Subcutaneous abdominal adipose tissue (tissue), 5 donors: ENCODE measurements around the gene CPVL.

Experiments used
- H3K27ac ChIP-seq: one replicate; pipeline ENCODE4 v1.7.0; 2013; ENCODE audit warnings: low read depth, mild to moderate bottlenecking, inconsistent platforms, low read length, moderate library complexity
- H3K27me3 ChIP-seq, 5 donors: one replicate each; pipeline ENCODE4 v1.7.0; 2013; ENCODE audit warnings: low read length in 5 of 5, inconsistent platforms in 1 of 5; ENCODE audit not compliant: control insufficient read depth in 5 of 5, insufficient read depth in 4 of 5
- H3K36me3 ChIP-seq, 5 donors: one replicate each; pipeline ENCODE4 v1.7.0; 2013; ENCODE audit warnings: low read length in 5 of 5; ENCODE audit not compliant: control insufficient read depth in 5 of 5, insufficient read depth in 5 of 5
- H3K4me1 ChIP-seq, 5 donors: one replicate each; pipeline ENCODE4 v1.7.0; 2013; ENCODE audit warnings: low read length in 5 of 5, mild to moderate bottlenecking in 3 of 5, moderate library complexity in 1 of 5; ENCODE audit not compliant: control insufficient read depth in 5 of 5, insufficient read depth in 5 of 5
- H3K4me3 ChIP-seq, 5 donors: one replicate each; pipeline ENCODE4 v1.7.0; 2013; ENCODE audit warnings: low read length in 5 of 5, low read depth in 1 of 5
- H3K9ac ChIP-seq, 5 donors: one replicate each; pipeline ENCODE4 v1.7.0; 2013; ENCODE audit warnings: low read length in 5 of 5, mild to moderate bottlenecking in 4 of 5, moderate library complexity in 3 of 5
- H3K9me3 ChIP-seq, 5 donors: one replicate each; pipeline ENCODE4 v1.7.0; 2013; ENCODE audit warnings: low read length in 5 of 5; ENCODE audit not compliant: control insufficient read depth in 5 of 5
- donor health status: healthy.
- donor health status: healthy.
- donor health status: healthy.
- donor health status: healthy.
- donor health status: healthy.

Gene CPVL

DNA sequence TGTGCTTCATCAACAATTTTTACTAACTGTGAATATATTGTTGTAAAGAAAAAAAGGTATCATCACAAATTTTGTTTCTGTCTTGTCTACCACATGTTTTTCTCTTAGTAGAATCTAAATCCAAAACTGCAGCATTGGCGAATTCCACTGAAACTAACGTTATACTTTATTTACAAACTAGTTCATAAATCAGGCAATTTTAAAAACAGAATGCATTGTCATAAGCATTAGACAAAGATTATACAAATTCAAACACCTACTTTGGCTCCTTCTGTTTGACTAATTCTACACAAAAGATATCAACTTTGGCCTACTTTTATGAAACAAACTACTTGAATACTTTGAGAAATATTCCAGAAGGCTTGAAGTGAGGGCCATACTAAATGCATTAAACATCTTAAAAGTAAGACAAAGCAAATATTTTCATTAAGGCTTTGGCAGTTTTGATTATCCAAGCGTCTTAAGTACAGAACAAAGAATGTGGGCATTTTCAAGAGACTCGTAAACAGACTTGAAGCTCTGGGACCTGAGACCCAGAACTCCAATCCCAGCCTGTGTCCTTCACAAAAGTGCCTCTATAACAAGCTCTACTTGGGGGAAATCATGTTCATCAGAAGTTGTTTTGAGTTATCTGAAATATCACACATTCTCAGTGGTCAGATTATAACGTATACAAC lies 81.0 kb downstream of the CPVL start:
- Histone ChIP-seq H3K4me1 (peaks cover 0 to under 1% (median 0%) of the 10 kb centered on the region in 5 donors), H3K9ac (no peak overlapping the region), H3K27me3 (no peaks in the 10 kb centered on the region)

DNA sequence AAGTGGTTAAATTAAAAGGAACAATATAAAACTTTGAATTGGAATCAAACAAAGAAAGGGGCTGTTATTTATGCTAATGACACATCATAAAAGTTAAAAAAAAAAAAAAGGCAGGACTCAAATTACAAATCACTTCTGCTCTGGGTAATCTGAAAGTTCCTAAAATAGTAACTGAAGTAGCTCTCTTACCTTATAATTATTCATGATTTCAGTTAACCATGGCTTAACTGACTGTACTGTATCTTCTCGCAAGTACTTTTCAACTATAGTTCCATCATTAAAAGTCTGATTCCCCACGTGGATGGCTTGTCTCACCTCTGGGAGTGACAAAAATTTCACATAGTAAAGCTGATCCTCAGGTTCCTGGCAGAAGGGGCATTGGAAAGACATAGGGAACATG lies 82.5 kb downstream of the CPVL start:
- Histone ChIP-seq H3K27me3 (no peaks in the 10 kb centered on the region), H3K36me3 (peaks cover 0 to 5% (median 0%) of the 10 kb centered on the region in 5 donors), H3K4me1 (no peaks in the 10 kb centered on the region), H3K9me3 (no peaks in the 10 kb centered on the region), H3K27ac (no peak overlapping the region), H3K4me3 (no peak overlapping the region), H3K9ac (no peak overlapping the region)

More for the DNA sequence above, 81.0 kb downstream of the CPVL start:
- Histone ChIP-seq H3K36me3 (peaks cover 0 to 5% (median 0%) of the 10 kb centered on the region in 5 donors), H3K9me3 (no peaks in the 10 kb centered on the region), H3K4me3 (no peak overlapping the region), H3K27ac (no peak overlapping the region)

DNA sequence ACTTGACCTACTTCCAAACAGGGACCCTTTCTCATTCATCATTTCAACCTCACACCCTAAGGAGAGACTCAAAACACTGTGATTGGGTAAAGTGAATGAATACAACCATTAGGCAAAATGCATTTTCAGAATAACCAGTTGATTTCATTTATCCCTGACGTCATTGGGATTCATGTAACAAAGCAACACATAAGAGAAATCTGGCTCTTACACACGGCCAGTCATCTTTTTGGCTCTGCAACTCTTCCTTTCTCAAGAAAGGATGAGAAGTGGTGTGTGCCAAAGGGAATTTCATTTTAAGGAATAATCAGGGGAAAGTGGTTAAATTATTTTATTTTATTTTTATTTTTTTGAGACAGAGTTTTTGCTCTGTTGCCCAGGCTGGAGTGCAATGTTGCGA lies 83.1 kb downstream of the CPVL start:
- no peak overlapping the region for H3K27ac ChIP-seq
- H3K27me3 ChIP-seq = no peaks in the 10 kb centered on the region
- H3K9me3 ChIP-seq = no peaks in the 10 kb centered on the region
- H3K36me3 ChIP-seq = peaks cover 0 to 5% (median 0%) of the 10 kb centered on the region in 5 donors
- H3K4me3 ChIP-seq = no peak overlapping the region
- H3K4me1 ChIP-seq = no peaks in the 10 kb centered on the region
- H3K9ac ChIP-seq = no peak overlapping the region

DNA sequence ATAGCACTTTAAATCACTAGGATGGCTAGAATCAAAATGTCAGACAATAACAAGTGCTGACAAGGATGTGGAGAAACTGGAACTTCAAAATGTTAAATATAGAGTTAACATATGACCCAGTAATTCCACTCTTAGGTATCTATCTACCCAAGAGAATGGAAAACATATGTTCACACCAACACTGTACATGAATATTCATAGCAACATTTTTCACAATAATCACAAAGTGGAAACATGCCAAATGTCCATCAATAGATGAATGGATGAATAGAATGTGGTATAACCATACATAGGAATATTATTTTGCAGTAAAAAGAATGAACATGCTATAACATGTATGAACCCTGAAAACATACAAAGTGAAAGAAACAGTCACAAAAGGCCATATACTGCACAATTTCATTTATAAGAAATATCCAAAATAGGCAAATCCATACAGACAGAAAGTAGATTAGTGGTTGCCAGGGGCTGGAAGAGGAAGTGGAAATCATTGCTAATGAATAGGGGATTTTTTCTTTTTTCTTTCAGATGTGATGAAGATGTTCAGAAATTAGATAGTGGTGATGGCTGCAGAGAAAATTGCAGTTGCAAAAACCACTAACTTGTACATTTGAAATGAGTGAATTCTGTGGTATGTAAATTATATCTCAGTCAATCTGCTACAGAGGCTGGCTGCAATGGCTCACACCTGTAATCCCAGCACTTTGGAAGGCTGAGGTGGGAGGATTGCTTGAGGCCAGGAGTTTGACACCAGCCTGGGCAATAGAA lies 93.0 kb downstream of the CPVL start:
- Histone ChIP-seq H3K36me3 (no peaks in the 10 kb centered on the region), H3K9ac (no peak overlapping the region), H3K4me3 (no peak overlapping the region), H3K27ac (no peak overlapping the region), H3K4me1 (no peaks in the 10 kb centered on the region), H3K9me3 (peaks cover 0 to 6% (median 3%) of the 10 kb centered on the region in 5 donors), H3K27me3 (no peaks in the 10 kb centered on the region)

DNA sequence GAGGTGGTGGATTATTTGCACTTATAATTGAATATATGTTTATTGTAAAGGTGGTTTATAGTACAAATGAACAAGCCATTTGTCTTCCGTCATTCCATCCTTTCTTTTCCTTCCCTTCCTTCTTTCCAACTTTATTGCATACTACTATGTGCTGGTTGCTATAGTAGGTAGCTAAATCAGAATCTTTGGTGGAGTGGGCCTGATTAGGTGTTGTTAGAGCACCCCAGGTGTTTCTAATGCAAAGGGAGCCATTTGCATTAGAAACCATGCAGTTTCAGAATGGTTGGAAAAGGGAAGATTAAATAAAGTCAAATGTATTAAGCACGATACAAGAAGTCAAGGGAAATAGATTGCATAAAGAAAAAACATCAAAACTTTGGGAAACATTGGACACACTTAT lies 99.4 kb downstream of the CPVL start:
- Histone ChIP-seq H3K27me3 (no peaks in the 10 kb centered on the region), H3K36me3 (no peaks in the 10 kb centered on the region), H3K9me3 (no peaks in the 10 kb centered on the region), H3K27ac (no peak overlapping the region), H3K4me1 (peaks cover 2 to 14% (median 12%) of the 10 kb centered on the region in 5 donors), H3K9ac (no peak overlapping the region), H3K4me3 (no peak overlapping the region)

DNA sequence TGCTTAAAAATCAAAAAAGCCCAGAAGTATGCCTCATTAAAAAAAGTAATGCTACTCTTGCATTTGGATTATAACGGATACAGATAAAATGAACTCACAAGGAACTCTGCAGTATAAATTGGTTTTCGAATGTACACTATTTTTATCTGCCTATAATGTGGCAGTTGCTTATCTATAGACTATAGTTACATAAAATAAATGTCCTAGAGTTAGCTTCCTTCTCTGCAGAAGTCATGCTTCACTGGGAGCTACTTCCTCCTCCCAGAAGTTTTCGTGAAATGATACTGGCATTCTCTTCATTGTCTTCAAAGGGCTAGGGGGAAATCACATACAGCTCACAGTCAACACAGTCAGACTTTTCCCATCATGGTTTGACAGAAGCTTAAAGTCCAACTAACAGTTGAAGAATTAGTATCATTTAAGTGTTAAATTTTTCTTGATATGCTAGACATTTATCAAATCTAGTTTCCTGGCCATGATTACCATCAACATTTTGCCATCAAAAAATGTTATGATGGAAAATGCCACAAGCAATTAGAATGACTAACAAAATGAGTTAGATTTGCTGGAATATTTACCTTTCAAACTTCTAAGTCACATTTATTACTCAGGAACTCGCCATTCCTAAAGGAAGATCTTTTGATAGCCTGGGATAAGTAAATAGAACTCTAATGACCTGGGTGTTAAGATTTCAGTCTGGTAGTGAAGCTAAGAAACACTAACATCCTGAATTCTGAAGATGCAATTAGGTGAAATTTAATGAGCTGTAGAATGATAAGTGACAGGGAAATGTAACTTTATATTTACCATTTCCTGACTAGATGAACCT lies 100.9 kb downstream of the CPVL start:
- H3K9ac ChIP-seq = no peak overlapping the region
- no peaks in the 10 kb centered on the region for H3K27me3 ChIP-seq
- H3K27ac ChIP-seq = no peak overlapping the region
- no peak overlapping the region for H3K4me3 ChIP-seq
- H3K4me1 ChIP-seq = peaks cover 4 to 22% (median 17%) of the 10 kb centered on the region in 5 donors
- H3K9me3 ChIP-seq = no peaks in the 10 kb centered on the region
- no peaks in the 10 kb centered on the region for H3K36me3 ChIP-seq

DNA sequence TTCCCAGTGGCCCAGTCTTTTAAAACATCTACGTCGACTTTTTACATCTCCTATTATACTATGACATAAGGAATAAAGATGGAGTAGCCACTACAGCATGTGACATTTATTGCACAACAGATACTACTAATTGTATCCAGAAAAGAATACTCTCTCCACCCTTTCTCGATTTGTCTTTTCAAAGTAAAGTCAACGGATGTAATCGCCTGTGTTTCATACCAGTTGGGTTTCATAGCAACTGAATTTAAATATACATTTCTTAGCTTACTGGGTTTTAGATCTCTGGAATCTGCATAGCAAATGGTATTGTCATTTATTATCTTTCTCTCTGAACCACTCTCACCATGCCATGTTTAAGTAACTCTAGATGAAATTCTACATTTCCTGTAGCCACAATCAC lies 101.8 kb downstream of the CPVL start:
- Histone ChIP-seq H3K4me1 (peaks cover 9 to 31% (median 23%) of the 10 kb centered on the region in 5 donors), H3K36me3 (no peaks in the 10 kb centered on the region), H3K9ac (no peak overlapping the region), H3K9me3 (no peaks in the 10 kb centered on the region), H3K27ac (no peak overlapping the region), H3K27me3 (no peaks in the 10 kb centered on the region), H3K4me3 (no peak overlapping the region)

DNA sequence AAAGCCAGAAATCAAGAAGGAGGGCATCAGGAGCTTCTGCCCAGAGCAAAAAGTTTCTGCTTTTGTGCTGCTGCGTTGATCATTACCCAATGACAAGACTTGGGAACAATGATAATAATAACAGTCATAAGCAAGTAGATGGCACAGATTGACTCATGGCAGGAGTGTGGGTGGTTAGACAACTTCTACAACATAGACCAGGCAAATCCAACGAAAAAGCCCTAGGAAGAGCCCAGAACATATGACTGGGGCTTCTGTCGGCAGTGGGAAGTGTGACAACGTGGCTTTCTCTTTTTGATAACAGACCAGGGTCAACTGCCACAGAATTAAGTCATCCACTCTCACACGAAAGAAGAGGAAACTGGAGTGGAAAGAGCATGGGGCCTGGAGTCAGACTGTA lies 102.8 kb downstream of the CPVL start:
- Histone ChIP-seq H3K4me3 (no peak overlapping the region), H3K9ac (no peak overlapping the region), H3K27me3 (no peaks in the 10 kb centered on the region), H3K9me3 (no peaks in the 10 kb centered on the region), H3K27ac (no peak overlapping the region), H3K4me1 (peaks cover 9 to 40% (median 27%) of the 10 kb centered on the region in 5 donors), H3K36me3 (no peaks in the 10 kb centered on the region)

DNA sequence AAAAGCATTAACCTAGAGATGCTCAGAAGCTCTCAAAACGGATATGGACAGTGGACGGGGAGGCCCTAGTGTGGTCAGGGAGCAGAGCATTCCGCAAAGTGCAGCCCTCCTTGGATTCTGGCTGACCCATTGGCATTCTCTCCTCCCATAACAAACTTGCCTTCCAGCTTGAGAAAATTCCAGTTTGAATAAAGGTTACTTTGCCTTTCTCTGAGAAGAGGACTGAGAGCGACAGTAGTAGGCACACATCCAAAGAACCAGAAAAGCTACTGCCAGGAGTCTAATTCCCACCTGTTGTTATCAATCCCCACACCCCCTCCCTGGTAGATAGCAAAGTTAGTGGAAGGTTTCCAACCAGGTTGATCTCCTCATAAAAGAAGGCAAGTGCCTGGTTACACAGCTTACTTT lies 103.5 kb downstream of the CPVL start:
- no peaks in the 10 kb centered on the region for H3K36me3 ChIP-seq
- no peaks in the 10 kb centered on the region for H3K9me3 ChIP-seq
- H3K9ac ChIP-seq = no peak overlapping the region
- peaks cover 9 to 48% (median 32%) of the 10 kb centered on the region in 5 donors for H3K4me1 ChIP-seq
- no peak overlapping the region for H3K27ac ChIP-seq
- no peak overlapping the region for H3K4me3 ChIP-seq
- no peaks in the 10 kb centered on the region for H3K27me3 ChIP-seq

DNA sequence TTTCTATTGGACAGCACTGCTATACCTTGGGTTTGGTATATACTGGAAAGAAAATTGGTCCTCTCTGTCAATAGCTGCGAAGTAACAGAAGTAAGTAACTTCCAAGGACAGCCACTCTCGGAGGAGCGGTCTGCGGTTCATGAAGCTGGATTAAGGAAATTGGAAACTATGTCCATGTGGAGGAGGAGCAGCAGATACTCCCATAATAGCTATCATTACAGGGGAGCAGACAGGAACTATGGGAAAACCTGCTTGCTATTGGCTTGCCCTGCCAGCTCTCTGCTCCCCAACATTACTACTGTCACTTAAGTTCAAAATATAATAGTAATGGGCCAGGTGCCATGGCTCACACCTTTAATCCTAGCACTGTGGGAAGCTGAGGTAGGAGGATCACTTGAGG lies 104.3 kb downstream of the CPVL start:
- Histone ChIP-seq H3K9me3 (no peaks in the 10 kb centered on the region), H3K4me1 (peaks cover 9 to 49% (median 32%) of the 10 kb centered on the region in 5 donors), H3K36me3 (no peaks in the 10 kb centered on the region), H3K27me3 (no peaks in the 10 kb centered on the region), H3K4me3 (no peak overlapping the region), H3K27ac (no peak overlapping the region), H3K9ac (no peak overlapping the region)
